GM21717 (cell line): ENCODE data around the gene WDFY1.
A peak's percentile ranks its signal among the peaks of the same experiment; 100 is the strongest.

Source experiments
- ATAC-seq: cut with Tn5 transposase; IDR thresholded peaks from one replicate; pipeline ENCODE4 v1.9.1; 2021; ENCODE audit warnings: mild to moderate bottlenecking, moderate library complexity; ENCODE audit not compliant: unreplicated experiment

Gene WDFY1

GRCh38 chr2:223860809-223861738, 84.1 kb downstream of the WDFY1 start:
- no peak for ATAC-seq

- ATAC-seq: no peak
These were observed 86.1 kb downstream of the WDFY1 start for GRCh38 chr2:223859070-223859469.

- ATAC-seq: peak; percentile 45
These were observed 88.6 kb downstream of the WDFY1 start for GRCh38 chr2:223856584-223856983.

- no peak for ATAC-seq
These were observed 89.1 kb downstream of the WDFY1 start for GRCh38 chr2:223856021-223856420.

- no peak for ATAC-seq
These were observed 89.7 kb downstream of the WDFY1 start for GRCh38 chr2:223855426-223855825.

- peak; percentile 57 for ATAC-seq
These were observed 90.4 kb downstream of the WDFY1 start for GRCh38 chr2:223854741-223855140.

GRCh38 chr2:223853425-223853837, 91.7 kb downstream of the WDFY1 start:
- ATAC-seq: no peak

GRCh38 chr2:223852281-223852795, 92.8 kb downstream of the WDFY1 start:
- no peak for ATAC-seq

- ATAC-seq: no peak
These were observed 97.7 kb downstream of the WDFY1 start for GRCh38 chr2:223847410-223847809.

- no peak for ATAC-seq
These were observed 98.6 kb downstream of the WDFY1 start for GRCh38 chr2:223846515-223846914.

- ATAC-seq: no peak
These were observed 103.5 kb downstream of the WDFY1 start for GRCh38 chr2:223841436-223842190.

GRCh38 chr2:223837287-223838061, 107.7 kb downstream of the WDFY1 start, which contains the start of gene AP1S3:
AP1S3 (minus strand) TSS chr2:223837582; CDS start chr2:223837450, 132 bp downstream.
- peak; percentile 69 for ATAC-seq

- ATAC-seq: peak; percentile 62
These were observed 109.2 kb downstream of the WDFY1 start for GRCh38 chr2:223835701-223836532.

GRCh38 chr2:223834431-223834830, 110.7 kb downstream of the WDFY1 start:
- no peak for ATAC-seq

- ATAC-seq: no peak
These were observed 112.8 kb downstream of the WDFY1 start for GRCh38 chr2:223832241-223832903.

- no peak for ATAC-seq
These were observed 116.0 kb downstream of the WDFY1 start for GRCh38 chr2:223829128-223829527.

- ATAC-seq: no peak
These were observed 116.8 kb downstream of the WDFY1 start for GRCh38 chr2:223828314-223828713.

- no peak for ATAC-seq
These were observed 118.1 kb downstream of the WDFY1 start for GRCh38 chr2:223826995-223827394.
